Measurements from ENCODE around the gene RPN1.

Gene RPN1

GRCh38 chr3:128648940-128649663, 1.5 kb downstream of the RPN1 start:
- DNase-seq (ENCODE audit: low read depth), result no peak

DNA sequence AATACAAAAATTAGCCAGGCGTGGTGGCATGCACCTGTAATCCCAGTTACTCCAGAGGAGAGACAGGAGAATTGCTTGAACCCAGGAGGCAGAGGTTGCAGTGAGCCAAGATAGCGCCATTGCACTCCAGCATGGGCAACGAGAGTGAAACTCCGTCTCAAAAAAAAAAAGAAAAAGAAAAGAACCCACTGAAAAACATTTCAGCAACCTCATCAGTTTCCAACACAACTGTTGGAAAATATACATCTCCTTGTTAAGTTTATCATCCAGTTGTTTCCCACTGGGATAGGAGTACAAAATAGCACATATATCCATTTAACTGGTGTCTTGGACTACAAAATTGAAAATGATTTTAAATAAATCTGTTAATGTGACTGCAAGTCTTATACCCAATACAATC, 2.2 kb downstream of the RPN1 start:
- no peak for DNase-seq (ENCODE audit: low read depth)

DNA sequence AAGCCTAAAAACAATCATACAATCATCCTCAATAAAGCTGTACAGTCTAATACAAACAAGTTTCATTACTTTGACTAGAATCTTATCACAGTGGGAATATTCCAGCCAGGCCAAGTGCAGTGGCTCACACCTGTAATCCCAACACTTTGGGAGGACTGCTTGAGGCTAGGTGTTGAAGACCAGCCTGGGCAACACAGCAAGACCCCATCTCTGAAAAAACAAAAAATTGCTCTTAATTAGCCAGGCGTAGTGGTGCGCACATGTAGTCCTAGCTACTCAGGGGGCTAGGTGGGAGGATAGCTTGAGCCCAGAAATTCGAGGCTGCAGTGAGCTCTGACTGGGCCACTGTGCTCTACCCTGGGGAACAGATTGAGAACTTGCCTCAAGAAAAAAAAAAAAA, 3.3 kb downstream of the RPN1 start:
- DNase-seq (ENCODE audit: low read depth), result no peak

GRCh38 chr3:128634075-128634611, 16.5 kb downstream of the RPN1 start:
- DNase-seq (ENCODE audit: low read depth), result no peak

DNA sequence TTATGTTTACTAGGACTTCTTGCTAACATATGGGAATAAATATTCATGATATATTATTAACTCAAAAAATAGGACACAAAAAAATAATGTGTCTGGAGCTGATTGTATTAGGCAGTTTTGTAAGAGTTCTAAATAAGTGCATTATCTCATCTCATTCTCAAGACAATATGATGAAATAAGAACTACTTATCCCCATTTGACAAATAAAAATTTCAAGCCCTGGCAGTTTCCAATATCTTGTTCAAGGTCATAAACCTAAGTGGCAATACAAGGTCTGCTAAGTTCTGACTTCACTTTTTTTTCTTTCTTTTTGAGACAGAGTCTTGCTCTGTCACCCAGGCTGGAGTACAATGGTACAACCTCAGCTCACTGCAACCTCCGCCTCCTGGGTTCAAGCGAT, 18.3 kb downstream of the RPN1 start:
- DNase-seq (ENCODE audit: low read depth), result no peak

GRCh38 chr3:128629936-128630335, 20.7 kb downstream of the RPN1 start:
- DNase-seq (ENCODE audit: low read depth), result no peak

- DNase-seq (ENCODE audit: low read depth), result no peak
Observed at GRCh38 chr3:128625409-128625945, 25.1 kb downstream of the RPN1 start.

DNA sequence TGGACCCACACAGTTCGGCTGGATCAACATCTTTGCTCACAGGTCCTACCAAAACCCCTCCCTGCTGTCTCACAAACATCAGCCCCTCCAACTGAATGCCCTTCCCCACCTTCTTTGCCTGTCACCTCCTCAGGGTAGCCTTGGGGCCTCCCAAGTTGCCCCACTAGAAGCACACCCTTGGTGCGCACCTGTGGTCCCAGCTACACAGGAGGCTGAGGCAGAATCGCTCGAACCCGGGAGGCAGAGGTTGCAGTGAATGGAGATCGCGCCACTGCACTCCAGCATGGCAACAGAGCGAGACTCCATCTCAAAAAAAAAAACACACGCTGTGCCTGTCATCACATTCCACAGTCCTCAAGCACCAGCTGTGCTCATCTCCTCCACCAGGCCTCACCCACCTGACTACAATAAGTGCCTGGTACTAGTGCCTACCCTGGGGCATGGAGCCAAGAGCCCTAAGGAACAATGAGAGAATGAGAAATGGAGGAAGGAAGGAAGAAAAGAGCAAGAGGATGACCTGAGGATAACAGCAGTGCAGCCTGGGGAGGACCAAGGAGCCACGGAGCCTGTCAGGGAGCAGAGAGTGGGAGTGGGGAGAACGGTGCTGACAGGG, 26.0 kb downstream of the RPN1 start:
- no peak for DNase-seq (ENCODE audit: low read depth)

DNA sequence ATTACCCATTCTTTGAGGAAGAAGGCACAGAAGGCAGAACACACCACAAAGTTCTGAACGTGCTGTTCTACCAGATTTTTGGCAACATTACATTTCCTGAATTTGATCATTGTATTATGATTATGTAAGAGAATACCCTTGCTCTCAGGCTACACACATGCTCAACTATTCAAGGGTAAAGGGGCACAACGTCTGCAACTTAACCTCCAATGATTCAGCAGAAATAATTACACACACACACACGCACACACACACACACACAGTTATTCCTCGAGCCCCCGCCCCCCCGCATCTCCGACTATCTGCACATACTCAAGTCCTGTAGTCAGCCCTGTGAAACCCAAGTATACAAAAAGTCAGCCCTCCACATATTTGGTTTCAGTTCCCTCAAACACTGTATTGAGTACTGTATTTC, 26.8 kb downstream of the RPN1 start:
- DNase-seq (ENCODE audit: low read depth), result no peak

GRCh38 chr3:128621931-128622330, 28.7 kb downstream of the RPN1 start:
- no peak for DNase-seq (ENCODE audit: low read depth)

GRCh38 chr3:128621234-128621633, 29.4 kb downstream of the RPN1 start:
- no peak for DNase-seq (ENCODE audit: low read depth)

DNA sequence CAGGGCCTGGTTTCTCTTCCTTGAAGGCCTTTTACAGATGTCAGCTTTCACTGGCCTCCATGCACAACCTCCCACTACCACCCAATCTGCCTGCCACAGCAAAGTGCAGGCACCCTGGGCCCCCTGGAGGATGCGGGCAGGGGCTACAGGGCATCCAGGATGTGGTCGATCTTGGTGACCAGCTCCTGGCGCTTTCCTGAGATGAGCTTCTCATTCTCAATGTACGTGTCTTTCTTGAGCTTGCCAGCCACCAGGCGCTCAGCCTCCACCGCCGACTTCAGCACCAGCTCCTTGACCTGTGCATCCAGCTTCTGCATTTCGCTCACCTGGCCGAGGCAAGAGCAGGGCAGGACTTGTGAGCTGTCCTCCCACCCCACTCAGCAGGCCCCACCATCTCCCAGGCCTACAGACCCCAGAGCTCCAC, 30.3 kb downstream of the RPN1 start:
- no peak for DNase-seq (ENCODE audit: low read depth)

DNA sequence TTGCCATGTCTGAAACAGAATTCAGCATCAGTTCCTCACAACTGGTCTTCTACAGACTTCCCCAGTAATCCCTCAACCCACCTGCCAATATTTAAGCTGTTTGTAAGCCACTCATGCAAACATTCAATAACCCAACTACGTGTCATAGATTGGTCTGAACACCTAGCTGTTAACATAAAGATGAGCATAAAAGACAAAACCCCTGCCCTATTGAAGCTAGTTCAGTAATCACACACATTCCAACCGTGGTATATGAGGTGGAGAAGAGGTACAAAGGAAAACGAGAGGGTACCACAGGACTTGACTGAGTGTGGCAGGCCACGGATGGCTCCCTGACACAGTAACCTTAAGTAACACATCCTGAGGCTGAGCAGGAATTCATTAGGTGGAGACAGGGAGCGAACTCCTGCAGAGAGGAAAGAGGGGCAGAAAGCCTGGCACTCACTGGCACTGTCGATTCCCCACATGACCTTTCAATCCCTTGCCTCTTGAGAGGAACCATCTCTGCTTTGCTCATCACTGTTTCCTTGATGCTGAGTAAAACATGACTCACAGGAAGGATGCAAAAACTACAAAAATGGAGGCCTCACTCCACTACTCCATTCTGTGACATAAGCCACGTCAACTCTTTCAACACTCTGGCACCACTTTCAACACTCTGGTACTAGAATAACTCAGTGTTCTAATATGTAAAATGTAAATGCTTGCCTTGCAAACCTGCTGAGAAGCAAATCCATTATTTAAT, 31.3 kb downstream of the RPN1 start:
- DNase-seq (ENCODE audit: low read depth), result no peak

GRCh38 chr3:128618398-128618726, 32.3 kb downstream of the RPN1 start:
- no peak for DNase-seq (ENCODE audit: low read depth)

- peak; percentile 97 for DNase-seq (ENCODE audit: low read depth)
Observed at GRCh38 chr3:128617557-128618397, 32.8 kb downstream of the RPN1 start.

DNA sequence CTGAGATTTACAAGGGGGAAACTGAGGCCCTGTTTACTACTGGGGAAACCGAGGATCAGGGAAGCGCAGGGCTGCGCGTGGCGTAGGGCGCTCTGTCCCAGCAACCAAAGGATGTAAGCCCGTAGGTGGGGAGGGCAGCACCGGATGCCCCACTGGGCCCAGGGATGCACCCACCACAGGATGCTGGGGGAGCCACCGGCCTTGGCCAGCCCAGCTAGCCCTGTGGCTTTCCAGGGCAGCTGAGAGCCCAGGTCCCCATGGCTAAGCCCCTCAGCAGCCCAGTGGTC, 33.4 kb downstream of the RPN1 start:
- no peak for DNase-seq (ENCODE audit: low read depth)

DNA sequence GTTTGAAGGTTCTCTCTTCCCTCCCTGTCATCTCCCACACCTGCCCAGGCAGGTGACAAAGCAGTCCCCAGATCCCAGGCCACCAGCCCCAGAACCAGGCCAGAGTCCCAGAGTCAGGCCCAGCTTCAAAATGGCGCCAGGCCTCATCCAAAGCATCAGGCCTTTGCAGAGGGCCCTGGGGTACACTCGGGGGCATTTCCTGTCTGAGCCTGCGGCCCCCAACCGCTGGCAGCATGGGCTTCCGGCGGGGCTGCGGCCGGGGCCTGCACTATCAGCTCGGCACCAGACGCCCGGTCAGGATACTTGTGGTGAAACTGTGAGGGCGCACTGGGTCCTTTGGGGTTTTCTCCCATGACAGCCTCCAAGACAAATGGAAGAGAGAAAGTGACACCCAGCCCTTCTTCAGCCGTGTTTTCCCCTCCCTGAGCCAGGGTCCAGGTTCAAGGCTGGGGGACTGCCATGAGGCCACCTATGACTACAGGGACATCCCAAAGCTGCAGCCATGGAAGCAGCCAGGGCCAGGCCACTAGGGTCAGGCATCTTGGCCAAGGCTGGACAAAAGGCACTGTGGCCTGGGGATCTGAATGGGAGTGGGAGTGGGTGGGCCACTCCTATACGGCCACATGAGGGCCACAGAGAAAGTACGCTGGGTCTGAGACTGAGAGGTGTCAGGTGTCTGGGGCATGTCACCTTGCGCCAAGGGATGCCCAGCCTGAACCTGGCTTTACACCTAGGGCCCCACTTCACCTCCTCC, 33.9 kb downstream of the RPN1 start:
- no peak for DNase-seq (ENCODE audit: low read depth)

DNA sequence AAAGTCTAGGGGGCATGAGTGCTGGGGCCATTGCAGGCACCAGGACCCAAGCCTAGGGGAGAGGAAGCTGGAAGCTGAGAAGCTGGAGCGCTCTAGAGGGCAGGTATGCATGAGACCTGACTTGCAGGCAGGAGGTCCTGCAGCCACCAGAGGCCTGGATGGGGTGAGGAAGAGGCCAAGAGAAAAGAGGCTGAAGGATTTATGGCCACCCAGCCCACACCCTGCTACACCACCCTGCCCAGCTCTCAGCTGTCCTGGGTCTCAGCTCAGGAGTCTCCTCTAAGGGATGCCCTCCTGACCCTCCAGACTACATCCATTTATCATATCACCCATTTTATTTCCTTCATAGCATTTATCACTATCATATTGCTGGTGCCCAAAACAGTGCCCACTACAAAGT, 36.5 kb downstream of the RPN1 start:
- DNase-seq (ENCODE audit: low read depth), result no peak

GRCh38 chr3:128613083-128613829, 37.4 kb downstream of the RPN1 start:
- DNase-seq (ENCODE audit: low read depth), result no peak

GRCh38 chr3:128610451-128611070, 40.1 kb downstream of the RPN1 start:
- no peak for DNase-seq (ENCODE audit: low read depth)

Measured in stimulated activated CD8-positive, alpha-beta memory T cell treated with anti-CD3 and anti-CD28 coated beads, Interleukin-15, amount 100 ng/mL, for 24 hours (primary cell).